Measurements from ENCODE around the gene UNC5A. TPM values are rescaled to one million over a fixed set of nuclear protein-coding genes. Genes with fewer than 3 reads are reported as not detected.

UNC5A gene
- total RNA-seq, 1 donor from 2014 or later, result not detected

DNA sequence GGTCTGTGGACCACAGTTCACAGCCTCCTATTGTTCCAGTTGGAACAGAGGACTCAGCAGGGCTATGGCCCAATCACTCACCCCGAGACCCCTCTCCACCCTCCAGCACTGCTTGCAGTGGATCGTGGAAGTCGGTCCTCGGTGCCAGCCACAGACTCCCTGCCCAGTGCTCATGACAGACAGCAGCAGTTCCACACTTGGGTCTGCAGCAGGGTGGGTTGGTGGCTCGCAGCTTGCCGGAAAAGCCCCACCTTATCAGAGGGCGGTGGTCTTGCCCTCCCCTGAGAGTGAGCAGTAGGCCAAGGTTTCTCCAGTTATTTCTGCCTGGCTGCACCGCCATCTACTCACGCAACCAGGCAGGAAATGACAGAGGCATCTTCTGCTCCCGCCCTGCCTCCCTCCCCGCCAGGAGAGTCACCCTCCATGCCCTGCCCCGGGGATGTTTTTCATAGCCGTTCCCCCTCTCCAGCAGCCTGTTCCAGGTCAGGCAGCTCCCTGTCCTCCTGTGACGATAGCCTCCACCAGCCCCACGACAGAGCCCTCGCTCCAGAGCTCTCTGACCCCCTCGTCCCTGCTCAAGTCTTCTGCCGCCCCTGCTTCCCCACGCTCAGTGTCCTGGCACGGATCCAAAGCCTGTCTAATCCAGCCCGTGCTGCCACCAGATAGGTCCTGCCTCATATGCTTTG lies 34.5 kb downstream of the UNC5A start:
- no peak for DNase-seq (ENCODE audit: low spot score)

DNA sequence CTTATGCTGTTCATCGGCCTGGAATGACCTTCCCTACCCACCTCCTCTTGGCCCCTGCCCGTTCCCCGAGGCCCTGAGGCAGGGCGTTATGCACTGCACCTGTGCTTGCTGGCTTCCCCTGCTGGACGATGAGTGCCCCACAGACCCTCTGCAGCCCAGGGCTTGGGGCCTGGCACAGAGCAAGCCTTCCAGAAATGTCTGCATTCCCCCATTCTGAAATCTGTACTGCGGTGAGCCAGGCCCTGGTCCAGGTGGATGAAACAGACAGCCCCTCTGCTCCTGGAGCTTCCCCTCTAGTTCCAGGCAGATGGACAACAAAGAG lies 35.0 kb downstream of the UNC5A start:
- DNase-seq (ENCODE audit: low spot score), result no peak

DNA sequence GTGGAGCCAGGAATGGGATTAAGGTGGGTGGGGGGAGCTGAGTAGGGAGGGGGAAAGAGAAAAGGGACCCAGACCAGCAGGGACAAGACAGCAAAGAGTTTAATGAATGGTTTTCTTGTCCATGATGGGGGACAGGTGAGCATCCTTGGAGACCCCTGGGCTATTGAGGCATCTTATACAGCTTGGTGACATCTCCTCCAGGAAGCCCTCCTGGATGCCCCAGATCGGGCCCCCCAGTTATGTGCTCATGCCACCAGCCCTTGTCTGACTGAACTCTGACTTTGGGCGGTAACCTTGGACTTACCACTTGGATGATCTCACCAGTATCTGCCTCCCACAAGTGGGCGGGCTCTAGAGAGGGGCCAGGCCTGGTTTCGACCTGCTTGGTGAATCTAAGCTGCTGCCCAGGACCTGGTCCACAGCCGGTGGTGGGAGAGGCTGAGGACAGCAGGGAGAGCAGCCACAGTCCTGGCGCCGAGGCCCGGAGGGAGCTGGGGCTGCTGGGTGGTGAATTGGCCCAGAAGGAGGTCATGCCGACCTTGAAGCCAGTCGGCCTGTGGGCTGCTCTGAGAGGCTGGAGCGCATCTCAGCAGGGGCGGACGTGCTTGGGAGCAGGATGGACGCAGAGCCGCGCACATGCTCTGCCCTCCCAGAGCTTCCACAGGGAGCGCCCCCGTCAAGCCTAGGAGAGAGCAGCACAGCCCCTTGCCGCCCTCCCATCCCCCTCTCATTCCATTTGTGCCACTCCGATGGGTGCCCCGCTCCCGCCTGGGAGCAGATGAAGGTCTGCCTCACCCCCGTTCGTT lies 36.2 kb downstream of the UNC5A start:
- no peak for DNase-seq (ENCODE audit: low spot score)

DNA sequence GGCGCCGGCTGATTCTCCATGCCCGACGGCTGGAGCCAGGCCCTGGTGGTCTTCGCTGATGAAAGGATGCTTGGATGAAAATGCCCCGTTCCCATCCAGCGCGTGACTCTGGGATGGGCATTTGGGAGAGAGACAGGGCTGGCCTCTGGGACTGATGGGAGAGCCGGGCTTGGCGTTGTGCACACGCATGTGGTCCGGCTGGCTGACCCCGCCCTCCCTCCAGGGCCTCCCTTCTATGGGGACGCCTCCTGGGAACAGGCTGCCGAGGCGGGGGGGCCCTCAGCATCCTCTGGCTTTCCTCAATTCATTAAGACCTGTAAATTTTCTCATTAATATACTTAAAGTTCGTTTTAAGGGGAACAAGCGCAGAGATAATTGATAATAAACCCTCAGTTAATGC lies 36.8 kb downstream of the UNC5A start:
- no peak for DNase-seq (ENCODE audit: low spot score)

DNA sequence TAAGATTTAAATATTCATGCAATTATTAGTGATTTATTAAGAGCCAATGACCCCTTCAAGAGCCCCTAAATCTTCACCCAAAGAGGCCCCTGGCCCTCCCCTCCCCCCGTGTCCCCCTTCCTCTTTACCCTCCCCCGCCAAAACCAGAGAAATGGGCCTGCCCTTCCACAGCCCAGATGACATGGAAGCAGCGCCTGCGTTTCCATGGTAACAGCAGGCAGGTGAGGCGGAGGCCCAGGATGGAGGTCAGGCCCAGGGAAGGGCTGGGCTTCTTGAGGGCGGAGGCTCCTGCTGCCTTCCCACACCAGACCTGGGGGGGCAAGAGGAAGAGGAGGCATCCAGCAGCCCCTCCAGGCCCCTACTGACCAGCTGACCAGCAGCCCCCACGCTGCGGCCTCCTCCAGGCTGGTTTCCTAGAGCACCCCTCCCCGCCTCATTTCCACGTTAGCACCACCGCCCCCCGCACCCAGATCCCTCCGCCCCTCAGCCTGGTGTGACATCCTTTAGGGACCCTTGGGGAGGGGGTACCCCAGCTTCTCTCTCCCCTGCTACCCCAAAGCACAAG lies 37.4 kb downstream of the UNC5A start:
- DNase-seq (ENCODE audit: low spot score), result no peak

DNA sequence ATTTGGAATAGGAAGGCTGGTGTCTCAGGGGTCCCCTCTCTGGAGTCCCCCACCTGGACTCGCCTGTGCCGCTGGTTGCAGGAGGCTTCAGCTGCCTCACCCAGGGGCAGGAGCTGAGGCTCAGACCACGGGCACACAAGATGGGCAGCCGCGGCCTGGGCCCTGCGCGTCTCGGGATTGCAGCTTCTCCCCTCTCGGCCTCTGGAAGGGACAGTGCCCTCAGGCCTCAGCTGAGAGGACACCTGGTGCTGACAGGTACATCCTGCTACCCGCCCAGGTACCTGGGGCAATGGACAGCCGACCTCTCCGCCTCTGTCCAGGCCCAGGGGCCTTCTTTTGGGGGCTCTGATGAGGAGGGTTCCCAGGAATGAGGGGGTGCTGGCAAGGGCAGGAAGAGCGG lies 38.3 kb downstream of the UNC5A start:
- DNase-seq (ENCODE audit: low spot score), result no peak

DNA sequence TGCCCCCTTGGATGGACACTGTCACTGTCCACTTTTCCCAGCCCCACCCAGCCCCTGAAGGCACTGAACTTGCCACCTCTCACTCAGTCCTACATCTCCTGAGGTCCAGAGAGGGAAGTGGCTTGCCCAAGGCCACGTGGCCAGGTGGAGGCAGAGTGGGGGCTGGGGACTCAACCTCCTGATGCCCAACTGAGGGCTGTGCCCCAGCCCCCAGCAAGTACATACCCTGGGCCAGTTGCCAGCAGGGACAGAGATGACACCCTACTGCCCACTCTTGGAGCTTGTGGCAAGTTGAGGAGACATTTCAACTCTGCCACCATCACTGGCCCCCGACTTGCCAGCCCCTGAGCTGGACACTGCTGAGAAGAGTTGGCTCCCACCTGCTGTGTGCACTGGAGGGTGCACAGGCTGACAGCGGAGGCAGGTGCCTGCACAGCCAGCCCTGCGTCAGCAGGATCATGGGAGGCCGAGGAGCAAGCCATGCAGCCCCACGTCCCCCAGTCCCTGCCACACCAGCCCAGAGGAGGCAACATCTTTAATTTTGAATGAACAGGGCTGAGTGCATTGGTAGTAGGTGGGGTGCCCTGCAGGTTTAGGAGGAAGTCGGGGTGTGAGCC lies 39.4 kb downstream of the UNC5A start:
- no peak for DNase-seq (ENCODE audit: low spot score)

DNA sequence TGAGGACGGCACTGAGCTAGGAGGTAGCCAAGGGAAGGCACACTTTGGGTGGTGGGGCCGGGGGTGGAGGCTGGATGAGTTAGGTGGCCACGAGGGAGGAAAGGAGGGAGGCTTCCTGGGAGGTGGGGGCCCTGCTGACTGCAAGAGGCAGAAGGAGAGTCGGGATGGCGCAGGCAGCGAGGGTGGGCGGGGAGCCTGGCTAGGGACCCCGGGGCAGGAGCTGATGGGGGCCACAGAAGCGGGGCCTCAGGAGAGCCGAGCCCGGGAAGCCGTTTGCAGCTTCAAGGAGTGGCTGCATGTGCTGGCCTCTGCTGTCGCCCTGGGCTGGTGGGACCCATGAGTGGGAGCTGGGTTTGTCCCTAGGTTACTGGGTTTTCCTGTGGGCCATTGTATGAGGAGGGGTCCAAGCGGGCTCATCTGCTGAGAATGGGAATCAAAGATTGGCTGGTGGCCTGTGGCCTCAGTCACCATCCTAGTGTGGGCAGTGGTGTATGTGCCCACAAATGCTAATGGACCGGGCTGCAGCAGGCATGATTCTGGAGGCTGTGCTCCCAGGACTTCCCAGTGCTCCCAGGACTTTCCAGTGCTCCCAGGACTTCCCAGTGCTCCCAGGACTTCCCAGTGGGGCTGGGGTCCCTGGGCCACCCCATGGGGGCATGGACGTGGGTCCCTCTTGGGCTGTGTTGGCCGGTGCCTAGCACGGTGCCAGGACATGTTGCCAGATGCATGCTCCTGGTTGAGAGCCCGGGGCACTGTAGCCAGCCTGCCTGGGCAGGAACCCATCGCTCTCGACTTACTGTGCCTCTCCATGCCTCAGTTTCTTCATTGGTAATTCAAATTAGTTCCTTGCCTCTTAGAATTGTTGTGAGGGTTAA lies 40.2 kb downstream of the UNC5A start:
- DNase-seq (ENCODE audit: low spot score), result no peak

DNA sequence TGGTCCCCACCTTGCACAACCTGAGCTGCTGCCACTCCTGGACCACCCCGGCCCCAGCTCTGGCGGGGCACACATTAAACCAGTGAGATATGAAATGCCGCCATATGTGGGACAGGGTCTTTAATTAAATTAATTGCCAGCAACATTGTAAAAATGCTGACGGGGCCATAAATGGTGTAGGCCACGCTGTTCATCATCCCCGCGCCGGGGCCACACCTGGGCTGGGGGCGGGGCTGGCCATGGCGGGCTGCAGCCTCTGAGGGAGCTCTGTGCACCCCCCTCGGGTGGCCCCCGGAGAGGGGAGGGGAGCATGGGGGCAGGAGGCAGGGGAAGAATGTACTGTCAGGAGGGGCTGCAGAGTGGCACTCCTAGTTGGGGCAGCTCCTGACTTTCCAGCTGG lies 41.0 kb downstream of the UNC5A start:
- DNase-seq (ENCODE audit: low spot score), result no peak

DNA sequence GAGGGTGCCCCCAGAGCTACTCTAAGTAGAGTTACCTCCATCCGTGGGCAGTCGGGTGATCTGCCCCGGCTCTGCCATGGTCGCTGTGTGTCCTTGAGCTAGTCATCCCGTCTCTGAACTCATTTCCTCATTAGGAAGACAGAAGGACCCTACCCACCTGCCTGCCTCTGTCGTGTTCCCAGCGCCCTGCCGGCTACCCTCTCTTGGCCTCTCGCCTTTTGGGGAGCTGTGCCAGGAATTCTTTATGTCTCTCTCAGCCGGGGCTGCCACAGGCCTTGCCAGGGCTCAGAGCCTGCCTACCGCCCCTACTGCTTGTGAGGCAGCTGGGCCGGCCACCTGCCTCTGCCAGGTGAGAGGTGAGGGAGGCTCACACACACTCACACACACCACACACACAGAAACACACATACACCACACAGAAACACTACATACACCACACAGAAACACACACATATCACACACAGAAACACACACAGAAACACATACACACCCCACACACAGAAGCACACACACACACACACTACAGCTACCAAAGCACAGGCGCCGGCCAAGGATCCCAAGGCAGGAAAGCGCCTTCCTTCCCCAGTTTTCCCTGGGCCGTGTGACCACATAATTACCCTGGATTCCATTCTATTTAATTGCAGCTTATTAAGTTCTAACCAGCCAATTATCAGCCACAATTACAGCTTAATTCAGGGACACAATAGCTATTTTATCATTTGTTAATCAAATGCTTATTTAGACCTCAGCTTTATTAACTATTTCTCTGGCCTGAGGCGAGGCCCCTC lies 41.7 kb downstream of the UNC5A start:
- DNase-seq (ENCODE audit: low spot score), result no peak

DNA sequence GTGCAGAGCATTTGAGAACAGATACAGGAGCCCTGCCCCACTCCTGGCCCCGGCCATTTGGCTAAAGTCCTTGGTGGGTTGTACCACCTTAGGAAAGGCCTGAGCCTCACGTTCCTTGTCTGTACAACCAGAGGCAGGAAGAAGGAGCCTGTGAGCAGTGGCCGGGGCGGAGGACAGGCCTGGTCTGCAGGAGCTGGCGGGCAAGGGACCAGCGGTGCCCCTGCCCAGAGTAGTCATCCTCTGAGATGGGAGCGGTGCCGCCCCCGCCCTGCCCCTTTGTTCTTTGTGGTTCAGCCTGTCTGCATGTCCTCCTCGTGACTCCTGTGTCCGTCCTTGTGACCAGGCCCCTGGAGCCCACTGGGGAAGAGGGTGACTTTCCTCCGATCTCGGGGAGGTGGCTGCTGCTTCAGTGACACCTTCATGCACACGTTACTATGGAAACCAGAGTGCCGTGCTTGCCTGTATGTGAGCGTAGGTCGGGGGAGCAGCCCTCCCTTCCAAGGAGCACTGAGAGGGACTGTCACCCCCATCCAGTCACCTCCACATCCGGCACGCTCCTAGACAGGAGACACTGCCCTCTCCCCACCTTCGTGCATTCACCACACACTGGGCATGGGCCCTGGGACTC lies 42.9 kb downstream of the UNC5A start:
- DNase-seq (ENCODE audit: low spot score), result no peak

DNA sequence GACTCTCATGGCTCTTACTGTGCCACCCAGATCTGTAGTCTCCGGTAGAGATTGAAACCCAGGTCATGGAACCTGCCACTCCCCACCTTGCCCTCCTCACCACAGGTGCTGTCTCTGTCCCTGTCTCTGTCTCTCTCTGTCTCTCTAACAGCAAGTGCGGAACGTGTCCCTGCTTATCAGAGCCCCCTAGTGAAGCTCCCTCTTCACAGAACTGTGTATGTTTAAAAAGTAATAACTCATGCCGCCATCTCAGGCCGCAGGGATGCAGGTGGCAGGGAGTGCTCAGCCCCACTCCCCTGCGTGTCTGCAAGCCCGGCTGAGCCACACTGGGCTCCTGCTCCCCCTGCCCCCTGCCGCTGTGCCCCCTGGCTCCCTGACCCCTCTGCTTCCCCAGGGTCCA lies 43.8 kb downstream of the UNC5A start:
- no peak for DNase-seq (ENCODE audit: low spot score)

DNA sequence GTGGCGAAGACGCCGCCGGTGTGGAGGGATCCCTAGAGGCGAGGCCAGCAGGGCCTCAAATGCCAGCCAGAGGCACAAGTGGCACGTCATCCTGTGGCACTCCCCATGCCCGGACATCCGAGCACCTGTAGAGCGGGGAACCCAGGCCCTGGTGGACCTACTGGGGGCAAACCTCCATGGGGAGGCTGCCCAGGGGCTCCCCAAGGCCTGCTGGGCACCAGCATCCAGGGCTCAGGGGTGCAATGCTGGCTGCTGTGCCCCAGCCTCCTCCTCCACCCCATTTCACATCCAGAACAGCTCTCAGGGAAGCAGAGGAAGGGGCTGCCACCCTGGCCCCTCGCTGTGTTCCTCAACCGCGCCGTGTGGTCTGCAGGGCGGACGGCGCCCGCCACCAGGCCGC lies 45.2 kb downstream of the UNC5A start:
- DNase-seq (ENCODE audit: low spot score), result no peak

DNA sequence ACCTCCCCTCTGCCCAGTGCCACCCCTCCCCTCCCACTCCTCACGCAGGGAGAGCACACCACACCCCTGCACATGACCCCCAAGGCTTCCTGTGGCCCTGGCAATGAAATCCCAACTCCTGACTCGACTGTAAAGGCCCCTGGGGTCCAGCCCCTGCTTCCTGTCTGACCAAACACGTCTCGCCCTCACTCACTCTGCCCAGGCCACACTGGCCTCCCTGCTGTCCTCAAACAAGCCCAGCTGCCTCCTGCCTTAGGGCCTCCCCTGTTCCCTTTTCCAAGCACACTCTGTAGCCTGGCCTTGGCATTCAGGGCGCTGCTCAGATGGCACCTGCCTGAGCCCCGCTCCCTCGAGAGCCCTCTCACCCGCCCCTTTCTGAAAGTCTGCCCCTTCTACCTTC lies 46.4 kb downstream of the UNC5A start:
- DNase-seq (ENCODE audit: low spot score), result no peak

DNA sequence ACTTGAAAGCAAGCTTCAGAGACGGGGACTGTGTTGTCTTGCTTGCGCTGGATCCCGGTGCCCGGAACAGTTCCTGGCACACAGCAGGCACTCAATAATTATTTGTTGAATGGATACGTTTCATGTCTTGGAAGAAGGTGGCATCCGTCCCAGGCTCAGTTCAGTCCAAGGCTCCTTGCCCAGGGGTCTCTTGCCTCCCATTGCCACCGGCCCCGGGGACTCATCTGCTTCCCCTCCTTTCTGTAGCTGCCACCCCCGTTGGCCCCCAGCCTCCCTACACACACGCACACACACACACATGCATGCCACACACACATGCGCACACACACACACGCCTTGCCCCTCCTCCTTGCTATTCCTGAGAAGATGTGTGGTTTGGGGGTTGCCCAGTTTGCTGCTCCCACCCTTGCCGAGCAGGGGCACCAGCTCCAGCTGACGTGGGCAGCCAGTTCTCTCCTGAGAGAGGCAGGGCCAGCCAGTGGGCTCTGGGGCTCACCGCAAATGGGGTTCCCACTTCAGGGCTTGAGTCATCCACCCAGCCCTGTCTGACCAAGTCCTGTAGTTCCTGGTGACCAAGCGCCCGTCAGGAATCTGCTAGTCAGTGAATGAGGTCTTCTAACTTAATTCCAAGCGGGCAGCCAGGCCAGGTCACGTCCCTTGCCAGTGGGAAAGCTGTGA lies 47.0 kb downstream of the UNC5A start:
- DNase-seq (ENCODE audit: low spot score), result no peak

DNA sequence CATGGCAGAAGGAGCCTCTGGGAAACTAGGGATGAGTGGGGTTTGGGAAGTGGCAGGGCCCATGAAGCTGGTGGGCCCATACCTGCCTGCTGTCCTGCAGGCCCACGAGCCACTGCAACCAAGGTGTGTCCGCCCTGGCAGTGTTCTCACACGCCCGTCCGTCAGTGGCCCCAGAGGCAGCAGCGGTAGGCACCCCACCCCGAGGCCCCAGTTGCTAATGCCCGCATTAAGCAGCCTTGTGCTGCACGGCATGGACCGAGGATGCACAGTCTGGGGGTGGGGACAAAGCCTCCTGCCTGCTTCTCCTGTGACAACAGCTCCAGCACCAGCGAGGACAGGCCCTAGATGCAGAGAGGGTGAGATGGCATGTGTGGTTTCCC lies 47.5 kb downstream of the UNC5A start:
- DNase-seq (ENCODE audit: low spot score), result no peak

DNA sequence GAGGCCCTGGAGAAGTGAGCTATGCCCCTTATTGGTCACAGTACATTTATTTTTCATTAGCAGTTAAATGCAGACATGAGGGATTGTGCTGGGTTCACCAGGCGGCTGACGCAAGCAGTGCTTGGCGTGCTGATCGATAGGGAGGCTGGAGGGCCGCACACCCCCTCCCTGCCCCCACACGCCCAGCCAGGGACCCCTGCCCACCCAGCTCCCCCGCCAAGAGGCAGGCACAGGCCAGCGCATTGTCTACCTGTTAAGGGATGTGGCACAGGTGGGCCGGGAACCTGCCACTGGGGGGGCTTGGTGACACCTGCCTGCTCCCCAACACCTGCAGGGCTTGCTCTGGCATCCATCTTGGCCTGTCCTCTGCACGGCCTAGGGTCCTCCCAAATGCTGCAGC lies 49.6 kb downstream of the UNC5A start:
- no peak for DNase-seq (ENCODE audit: low spot score)

DNA sequence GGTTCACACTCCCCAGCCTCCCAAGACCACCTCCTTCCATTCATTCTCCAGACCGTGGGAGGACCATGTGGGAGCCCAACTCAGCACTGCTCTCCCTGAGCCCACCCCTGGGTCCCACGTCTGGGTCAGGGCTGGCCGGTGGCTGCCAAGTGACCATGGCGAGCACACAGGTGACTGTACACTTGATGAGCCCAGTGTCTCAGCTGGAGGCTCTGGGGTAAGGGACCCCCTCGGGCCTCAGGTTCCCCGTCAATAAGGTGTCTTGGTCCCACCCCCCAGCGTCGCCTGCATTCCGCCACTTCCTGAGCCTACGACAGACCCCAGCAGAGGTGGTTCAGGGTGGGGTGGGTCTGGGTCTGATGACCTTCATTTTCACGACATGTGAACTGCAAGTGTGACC lies 50.0 kb downstream of the UNC5A start:
- no peak for DNase-seq (ENCODE audit: low spot score)

DNA sequence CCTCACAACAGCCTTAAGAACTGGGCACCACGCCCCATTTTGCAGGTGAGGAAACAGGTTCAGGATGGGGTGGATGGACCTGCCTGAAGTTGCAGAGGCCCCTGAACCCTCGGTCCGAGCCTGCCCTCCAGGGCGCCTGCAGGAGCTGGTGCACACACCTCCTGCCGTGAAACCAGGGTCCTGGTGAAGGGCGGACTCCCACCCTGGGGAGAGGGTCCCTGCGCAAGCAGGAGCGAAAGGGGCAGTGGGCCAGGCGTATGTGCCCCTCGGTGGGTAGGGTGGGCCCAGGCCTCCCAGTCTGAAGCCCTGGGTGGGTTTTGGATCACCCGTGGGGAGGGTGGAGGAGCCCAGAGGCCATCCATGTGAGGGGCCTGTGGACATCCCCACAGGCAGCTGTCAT lies 50.9 kb downstream of the UNC5A start:
- DNase-seq (ENCODE audit: low spot score), result no peak
